Measurements from ENCODE around the gene HS3ST2.

GRCh38 chr16:22887445-22887844 lies 73.5 kb downstream of the HS3ST2 start:
- TF ChIP-seq ZNF544 (tag by site-specific recombination; IDR thresholded peaks at IDR 0.05) (no peak), ZNF140 (tag by site-specific recombination; IDR thresholded peaks at IDR 0.05) (no peak), CTCF (tag by site-specific recombination; IDR thresholded peaks at IDR 0.05) (no peak)
- TF ChIP-seq, protein P1, sequence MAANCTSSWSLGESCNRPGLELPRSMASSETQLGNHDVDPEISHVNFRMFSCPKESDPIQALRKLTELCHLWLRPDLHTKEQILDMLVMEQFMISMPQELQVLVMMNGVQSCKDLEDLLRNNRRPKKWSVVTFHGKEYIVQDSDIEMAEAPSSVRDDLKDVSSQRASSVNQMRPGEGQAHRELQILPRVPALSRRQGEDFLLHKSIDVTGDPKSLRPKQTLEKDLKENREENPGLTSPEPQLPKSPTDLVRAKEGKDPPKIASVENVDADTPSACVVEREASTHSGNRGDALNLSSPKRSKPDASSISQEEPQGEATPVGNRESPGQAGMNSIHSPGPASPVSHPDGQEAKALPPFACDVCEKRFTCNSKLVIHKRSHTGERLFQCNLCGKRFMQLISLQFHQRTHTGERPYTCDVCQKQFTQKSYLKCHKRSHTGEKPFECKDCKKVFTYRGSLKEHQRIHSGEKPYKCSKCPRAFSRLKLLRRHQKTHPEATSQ (tag by site-specific recombination; IDR thresholded peaks at IDR 0.05), result no peak
